Pancreas (tissue), 10 donors: ENCODE measurements around the gene CDK5RAP3. TPM values are rescaled to one million over a fixed set of nuclear protein-coding genes. Genes with fewer than 3 reads are reported as not detected.

Experiments
- ATAC-seq, 4 donors: fragments of 200-7000 bp; cut with Tn5 transposase; one replicate each; pipeline versions ENCODE4 v1.8.0 to v1.9.1; 2020; ENCODE audit warnings: mild to moderate bottlenecking in 4 of 4, moderate library complexity in 4 of 4
- DNase-seq, 6 donors: peaks; one replicate each; pipeline ENCODE4 v3.0.0-alpha.2; 2020
- FAIRE-seq: peaks from 2 replicates; lab custom pipeline; 2012; peaks lifted over from hg19 to GRCh38; lab: Jason Lieb, UNC
- H3K27ac ChIP-seq, 4 donors: fragments of 200-600 bp; sonication (generic); 1 replicate in 3 of 4; 2 replicates in 1 of 4; pipeline versions ENCODE4 v1.5.0 to v1.8.0; 2020
- H3K27me3 ChIP-seq, 4 donors: fragments of 200-600 bp; one replicate each; pipeline ENCODE4 v1.8.0; 2021
- H3K36me3 ChIP-seq, 3 donors: fragments of 200-600 bp; sonication (generic) in 1 of 3; one replicate each; pipeline versions ENCODE4 v1.5.0 to v1.8.0; 2020 to 2021
- H3K4me1 ChIP-seq, 3 donors: fragments of 200-600 bp; one replicate each; pipeline ENCODE4 v1.8.0; 2021
- H3K4me3 ChIP-seq, 4 donors: fragments of 200-600 bp; sonication (generic) in 2 of 4; one replicate each; pipeline versions ENCODE4 v1.5.0 to v1.8.0; 2020 to 2021
- H3K9me3 ChIP-seq, 4 donors: fragments of 200-600 bp; one replicate each; pipeline ENCODE4 v1.8.0; 2021
- CTCF ChIP-seq, 4 donors: fragments of 200-600 bp; sonication (generic) in 3 of 4; IDR thresholded peaks; one replicate each; pipeline versions ENCODE4 v1.5.0 to v1.8.0; 2021; ENCODE audit warnings: antibody characterized with exemption in 4 of 4
- WGBS, 2 donors: extraction: QIAGEN DNeasy Blood & Tissue Kit; methylation state at CpG; one replicate each; pipeline ENCODE4 v1.1.7; 2013; 5-methylcytosine and 5-hydroxymethylcytosine counted together
- intact Hi-C, 3 donors: fragments of 100-400 bp; cut with DNase I; formaldehyde crosslinking; loops; one replicate each; pipeline versions ENCODE4 v1.11.1 to v1.14.2; 2022
- polyA plus RNA-seq, 2 donors: library from polyadenylated mRNA; stranded (reverse); fragments of 200-250 nt; gene quantifications; one replicate each; pipeline ENCODE4 v1.2.3, GENCODE V29; 2013
- total RNA-seq, 6 donors: library from RNA; stranded (reverse); fragmentation: NEBNext Ultra II Directional in 4 of 6; extraction: Animal tissue kit (Norgen Biotek cat#: 25700) in 4 of 6; gene quantifications; one replicate each; pipeline versions ENCODE4 v1.2.1 to v1.2.4, GENCODE V29; 2021 to 2023
- donor health status: healthy with polysubstance abuse.
- donor health status: DM: no; HTN: no; CAD: no; lungs with moderate emphysema.
- donor health status: DM: no; HTN: no; CAD: no.
- donor health status: control.
- donor health status: control.
- donor health status: Bipolar disorder and iron deficiency.
- donor health status: DM: yes; HTN: yes; CAD: no.
- donor health status: DM: no; HTN: no; CAD: no.
- donor health status: DM: no; HTN: no; CAD: no.
- donor health status: DM: yes; HTN: yes; CAD: no.

CDK5RAP3 gene
- total and polyA plus RNA-seq, 8 donors: 134 to 1,312 (median 185) TPM

- ATAC-seq (peak; percentile 81 to 91 (median 86)), FAIRE-seq (no peak), DNase-seq (peak; percentile 94 to 99 (median 99))
- no peaks in the 10 kb centered on the region for H3K27me3 ChIP-seq
- TF ChIP-seq CTCF (IDR thresholded peaks at IDR 0.05): peak; percentile 60 to 75 (median 68)
- peak overlapping the region in 3 of 4 donors; percentile 9 to 53 (median 37) for H3K4me3 ChIP-seq
- WGBS, 2 donors: 0 to 1% methylated on average over 47 to 56 of the region's 56 CpGs
- intact Hi-C loops: loop anchor here in 2 of 3 donors (5.0 kb wide), 2 partner anchors 52 to 107 kb away; no protein-coding TSS in a partner anchor
- H3K9me3 ChIP-seq: no peaks in the 10 kb centered on the region
- no peaks in the 10 kb centered on the region for H3K36me3 ChIP-seq
- H3K4me1 ChIP-seq: peaks cover 24 to 30% (median 28%) of the 10 kb centered on the region in 3 donors
- H3K27ac ChIP-seq: peak overlapping the region; percentile 6 to 71 (median 42)
Measured at GRCh38 chr17:48025040-48025903, 54.4 kb downstream of the CDK5RAP3 start.

GRCh38 chr17:48025904-48026501, 55.1 kb downstream of the CDK5RAP3 start:
- Histone ChIP-seq H3K9me3 (no peaks in the 10 kb centered on the region), H3K27ac (peak overlapping the region in 2 of 4 donors; percentile 44 to 71), H3K4me1 (peaks cover 24 to 30% (median 28%) of the 10 kb centered on the region in 3 donors), H3K4me3 (peak overlapping the region in 3 of 4 donors; percentile 9 to 53 (median 28)), H3K27me3 (no peaks in the 10 kb centered on the region), H3K36me3 (no peaks in the 10 kb centered on the region)
- WGBS, 2 donors: 25 to 33% methylated on average over 8 of the region's 8 CpGs
- no peak for ATAC-seq
- intact Hi-C loops: loop anchor here in 2 of 3 donors (5.0 kb wide), 2 partner anchors 51 to 106 kb away; no protein-coding TSS in a partner anchor
- DNase-seq: peak in 3 of 6 donors; percentile 14 to 38 (median 33)
- TF ChIP-seq CTCF (IDR thresholded peaks at IDR 0.05): no peak
- no peak for FAIRE-seq

- no peaks in the 10 kb centered on the region for H3K27me3 ChIP-seq
- H3K36me3 ChIP-seq: no peaks in the 10 kb centered on the region
- no peak overlapping the region for H3K4me3 ChIP-seq
- peak; percentile 58 to 75 (median 68) for TF ChIP-seq CTCF (IDR thresholded peaks at IDR 0.05)
- ATAC-seq (peak; percentile 22 to 59 (median 48)), DNase-seq (peak; percentile 68 to 92 (median 80)), FAIRE-seq (no peak)
- no peaks in the 10 kb centered on the region for H3K9me3 ChIP-seq
- intact Hi-C loops: loop anchor here in 2 of 3 donors (5.0 kb wide), 2 partner anchors 51 to 106 kb away; no protein-coding TSS in a partner anchor
- 20 to 22% methylated on average over 17 to 18 of the region's 18 CpGs for WGBS, 2 donors
- H3K27ac ChIP-seq: no peak overlapping the region
- H3K4me1 ChIP-seq: peaks cover 24 to 30% (median 28%) of the 10 kb centered on the region in 3 donors
Measured at GRCh38 chr17:48026502-48027321, 55.8 kb downstream of the CDK5RAP3 start.

- 62% methylated on average over 12 of the region's 12 CpGs for WGBS, 2 donors
- no peaks in the 10 kb centered on the region for H3K36me3 ChIP-seq
- no peak for DNase-seq
Measured at GRCh38 chr17:48027322-48027981, 56.5 kb downstream of the CDK5RAP3 start.

More at GRCh38 chr17:48027322-48027981, 56.5 kb downstream of the CDK5RAP3 start:
- intact Hi-C loops: loop anchor here in 2 of 3 donors (5.0 kb wide), 2 partner anchors 50 to 105 kb away; no protein-coding TSS in a partner anchor
- H3K4me1 ChIP-seq: peaks cover 24 to 30% (median 28%) of the 10 kb centered on the region in 3 donors
- H3K27me3 ChIP-seq: no peaks in the 10 kb centered on the region
- H3K4me3 ChIP-seq: no peak overlapping the region
- no peak for TF ChIP-seq CTCF (IDR thresholded peaks at IDR 0.05)
- H3K27ac ChIP-seq: no peak overlapping the region
- H3K9me3 ChIP-seq: no peaks in the 10 kb centered on the region
- ATAC-seq: no peak
- FAIRE-seq: no peak
